ENCODE results near the gene CXCL8.
A peak's percentile ranks its signal among the peaks of the same experiment; 100 is the strongest.

The CXCL8 gene

GRCh38 chr4:73718375-73719373 lies 21.7 kb upstream of the CXCL8 start:
- TF ChIP-seq CTCF (conservative IDR thresholded peaks at IDR 0.05; ENCODE audit: low read depth, low read length), result no peak
- no peak for DNase-seq (ENCODE audit: low read depth)
- H3K4me3 ChIP-seq (ENCODE audit: low read length), result no peak overlapping the region

- no peak for DNase-seq (ENCODE audit: low read depth)
- no peak for TF ChIP-seq CTCF (conservative IDR thresholded peaks at IDR 0.05; ENCODE audit: low read depth, low read length)
- no peak overlapping the region for H3K4me3 ChIP-seq (ENCODE audit: low read length)
These were observed 18.9 kb upstream of the CXCL8 start for GRCh38 chr4:73721435-73721834.

- DNase-seq (ENCODE audit: low read depth), result no peak
- no peak overlapping the region for H3K4me3 ChIP-seq (ENCODE audit: low read length)
These were observed 18.5 kb upstream of the CXCL8 start for GRCh38 chr4:73721909-73722308.

GRCh38 chr4:73723023-73723422 lies 17.3 kb upstream of the CXCL8 start:
- DNase-seq (ENCODE audit: low read depth), result peak; percentile 77
- no peak for TF ChIP-seq CTCF (conservative IDR thresholded peaks at IDR 0.05; ENCODE audit: low read depth, low read length)

More at GRCh38 chr4:73721909-73722308, 18.5 kb upstream of the CXCL8 start:
- TF ChIP-seq CTCF (conservative IDR thresholded peaks at IDR 0.05; ENCODE audit: low read depth, low read length), result no peak

GRCh38 chr4:73723928-73724327 lies 16.4 kb upstream of the CXCL8 start:
- peak; percentile 96 for DNase-seq (ENCODE audit: low read depth)
- no peak for TF ChIP-seq CTCF (conservative IDR thresholded peaks at IDR 0.05; ENCODE audit: low read depth, low read length)

More at GRCh38 chr4:73723023-73723422, 17.3 kb upstream of the CXCL8 start:
- no peak overlapping the region for H3K4me3 ChIP-seq (ENCODE audit: low read length)

GRCh38 chr4:73725510-73725909 lies 14.9 kb upstream of the CXCL8 start:
- DNase-seq (ENCODE audit: low read depth), result no peak
- no peak for TF ChIP-seq CTCF (conservative IDR thresholded peaks at IDR 0.05; ENCODE audit: low read depth, low read length)

More at GRCh38 chr4:73723928-73724327, 16.4 kb upstream of the CXCL8 start:
- H3K4me3 ChIP-seq (ENCODE audit: low read length), result no peak overlapping the region

GRCh38 chr4:73725985-73726384 lies 14.4 kb upstream of the CXCL8 start:
- TF ChIP-seq CTCF (conservative IDR thresholded peaks at IDR 0.05; ENCODE audit: low read depth, low read length), result no peak
- H3K4me3 ChIP-seq (ENCODE audit: low read length), result no peak overlapping the region
- peak; percentile 93 for DNase-seq (ENCODE audit: low read depth)

More at GRCh38 chr4:73725510-73725909, 14.9 kb upstream of the CXCL8 start:
- no peak overlapping the region for H3K4me3 ChIP-seq (ENCODE audit: low read length)

Measured in retinal pigment epithelial cell (primary cell).